K562 (cell line): Measurements from ENCODE around the gene ZNF296. TPM values are rescaled to one million over a fixed set of nuclear protein-coding genes. Genes with fewer than 3 reads are reported as not detected.

Source experiments
- ATAC-seq: fragments of 200-7000 bp; cut with Tn5 transposase; 3 replicates; pipeline ENCODE4 v1.9.1; 2020; ENCODE audit warnings: moderate library complexity
- BruUV-seq: library from RNA; stranded (reverse); fragments of 400-500 nt; replicated peaks from 2 replicates; lab custom pipeline; 2021; lab: Mats Ljungman, UMichigan
- CTCF ChIA-PET: fragments of 300-600 bp; formaldehyde crosslinking; extraction: SDS; loops from one replicate; lab custom pipeline; 2021; ENCODE audit warnings: low intra/inter-chr PET ratio; lab: Yijun Ruan, JAX
- POLR2A ChIA-PET: fragments of 300-600, 350-650 bp; sonication (Branson Sonifier 250); formaldehyde crosslinking; extraction: SDS; loops from one replicate; lab custom pipeline; 2021; ENCODE audit warnings: antibody characterized with exemption, inconsistent platforms; lab: Yijun Ruan, JAX
- DNase-seq, 4 experiments: peaks; one replicate each; pipeline versions ENCODE4 v3.0.0 to v3.0.0-alpha.2; 2011 to 2018; ENCODE audit warnings: low spot score in 3 of 4, mixed read lengths in 3 of 4; ENCODE audit errors: extremely low read depth in 1 of 4
- FAIRE-seq: peaks from 2 replicates; lab custom pipeline; 2011; peaks lifted over from hg19 to GRCh38; lab: Jason Lieb, UNC
- H2AFZ ChIP-seq: 2 replicates; pipeline ENCODE4 v1.6.0; 2011; ENCODE audit warnings: low read depth, low read length, control low read depth, inconsistent platforms
- H3K27ac ChIP-seq: fragments of 200-600 bp; 3 replicates; pipeline ENCODE4 v1.8.0; 2011; ENCODE audit warnings: low read depth, mild to moderate bottlenecking, control low read depth, inconsistent platforms, low read length, moderate library complexity, mixed read lengths; ENCODE audit errors: extremely low read depth
- H3K27me3 ChIP-seq, 2 experiments: fragments of 300-600 bp in 1 of 2; 2 replicates in 1 of 2; 3 replicates in 1 of 2; pipeline versions ENCODE4 v1.6.0 to v1.8.0; 2011; ENCODE audit warnings: inconsistent platforms in 2 of 2, low read length in 2 of 2, mild to moderate bottlenecking in 1 of 2, mixed read lengths in 1 of 2, moderate library complexity in 1 of 2; ENCODE audit not compliant: control insufficient read depth in 2 of 2, insufficient read depth in 2 of 2
- H3K36me3 ChIP-seq: fragments of 300-600 bp; 3 replicates; pipeline ENCODE4 v1.8.0; 2011; ENCODE audit warnings: mild to moderate bottlenecking, low read length, inconsistent platforms; ENCODE audit not compliant: control insufficient read depth, insufficient read depth
- H3K4me1 ChIP-seq, 2 experiments: fragments of 200-600 bp in 1 of 2; replicated peaks in 1 of 2; 2 replicates in 1 of 2; 3 replicates in 1 of 2; pipeline versions ENCODE4 v1.5.1 to v1.8.0; 2011; ENCODE audit warnings: inconsistent platforms in 2 of 2, low read length in 2 of 2, mild to moderate bottlenecking in 1 of 2, mixed read lengths in 1 of 2, moderate library complexity in 1 of 2; ENCODE audit not compliant: control insufficient read depth in 2 of 2, insufficient read depth in 2 of 2
- H3K4me2 ChIP-seq: 2 replicates; pipeline ENCODE4 v1.6.1; 2011; ENCODE audit warnings: low read length, control low read depth, inconsistent platforms, mixed read lengths; ENCODE audit not compliant: insufficient read depth
- H3K4me3 ChIP-seq: fragments of 200-600 bp; sonication (generic), shearing (Covaris generic); 2 replicates; pipeline ENCODE4 v1.5.1; 2016; ENCODE audit warnings: control low read depth, inconsistent platforms
- H3K79me2 ChIP-seq: fragments of 200-600 bp; 3 replicates; pipeline ENCODE4 v1.8.0; 2011; ENCODE audit warnings: low read length, inconsistent platforms; ENCODE audit not compliant: control insufficient read depth, insufficient read depth
- H3K9ac ChIP-seq, 2 experiments: 2 replicates each; pipeline versions ENCODE4 v1.6.0 to v1.6.1; 2011; ENCODE audit warnings: low read depth in 2 of 2, low read length in 2 of 2, control low read depth in 1 of 2, inconsistent platforms in 1 of 2, mild to moderate bottlenecking in 1 of 2, mixed read lengths in 1 of 2; ENCODE audit not compliant: insufficient read depth in 1 of 2
- H3K9me1 ChIP-seq: one replicate; pipeline ENCODE4 v1.6.0; 2011; ENCODE audit warnings: inconsistent platforms, mild to moderate bottlenecking, low read length, moderate library complexity; ENCODE audit not compliant: control insufficient read depth, insufficient read depth
- H3K9me3 ChIP-seq: replicated peaks from 2 replicates; pipeline ENCODE4 v1.5.1; 2011; ENCODE audit warnings: low read depth, low read length, inconsistent platforms; ENCODE audit not compliant: control insufficient read depth, insufficient read depth
- H4K20me1 ChIP-seq: replicated peaks from 2 replicates; pipeline ENCODE4 v1.6.1; 2011; ENCODE audit warnings: low read length, inconsistent platforms, mixed read lengths; ENCODE audit not compliant: control insufficient read depth, insufficient read depth
- E2F8 ChIP-seq: fragments of 450-650 bp; IDR thresholded peaks from 2 replicates; pipeline ENCODE4 v1.7.1; 2018; ENCODE audit warnings: mild to moderate bottlenecking, low read depth; ENCODE audit not compliant: partially characterized antibody
- HDAC6 ChIP-seq: IDR thresholded peaks from 2 replicates; pipeline ENCODE4 v1.6.1; 2012; ENCODE audit warnings: low read depth, mild to moderate bottlenecking, control low read depth, inconsistent platforms, low read length, moderate library complexity
- SMARCC2 ChIP-seq: fragments of 450-650 bp; IDR thresholded peaks from 2 replicates; pipeline ENCODE4 v1.6.1; 2017; ENCODE audit warnings: antibody characterized with exemption, moderate library complexity, mild to moderate bottlenecking, low read depth
- WGBS: fragments of 100-300 bp; shearing (Covaris generic); methylation state at CpG from one replicate; pipeline ENCODE4 v1.1.6; 2016; ENCODE audit warnings: low coverage, mixed read lengths; ENCODE audit not compliant: insufficient coverage; ENCODE audit errors: missing lambda C conversion rate; 5-methylcytosine and 5-hydroxymethylcytosine counted together
- in situ Hi-C: fragments of 300-500 bp; cut with MboI; formaldehyde crosslinking; loops from 4 replicates; pipeline ENCODE4 v1.15.0; 2018; ENCODE audit warnings: inconsistent platforms, mixed read lengths
- intact Hi-C: fragments of 100-400 bp; cut with micrococcal nuclease; formaldehyde crosslinking; loops from 2 replicates; pipeline ENCODE4 v1.14.2; 2022
- polyA plus RNA-seq, 8 experiments: library from polyadenylated mRNA; depleted of rRNA in 4 of 8; stranded (reverse) in 5 of 8; unstranded in 3 of 8; fragments of >200 nt; fragmentation: Nextera tagmentation in 2 of 8; fragmentation: Illumina TruSeq in 1 of 8; extraction: Ambion mirVana in 2 of 8; extraction: Trizol in 1 of 8; gene quantifications; 2 replicates each; pipeline versions ENCODE4 v1.2.1 to v1.2.3, GENCODE V29; 2011 to 2014; ENCODE audit warnings: inconsistent platforms in 1 of 8, missing spikeins in 1 of 8
- total RNA-seq, 7 experiments: library from RNA; depleted of rRNA in 6 of 7; stranded (reverse); fragments of >200 nt in 6 of 7; fragmentation: Illumina TruSeq in 2 of 7; extraction: Trizol in 2 of 7; gene quantifications; 2 replicates each; pipeline versions ENCODE4 v1.2.1 to v1.2.3, GENCODE V29; 2011 to 2021; ENCODE audit warnings: low replicate concordance in 1 of 7
- TF ChIP-seq, protein P1 (sequence below): sonication (generic); formaldehyde crosslinking; IDR thresholded peaks from 2 replicates; pipeline ENCODE4 v1.8.0; 2023; ENCODE audit warnings: missing genetic modification reagents, mild to moderate bottlenecking, borderline replicate concordance

ZNF296 gene
- total and polyA plus RNA-seq, 9 of the 15 experiments (the other 6 are each of a cell fraction or from before 2014, with no cell fraction given): 0.03 to 8.8 (median 0.47) TPM; not detected in 1

GRCh38 chr19:45113628-45114027 is 37.4 kb upstream of the ZNF296 start:
- FAIRE-seq (no peak), ATAC-seq (no peak), DNase-seq (no peak)
- Histone ChIP-seq H4K20me1 (peaks cover 34% of the 10 kb centered on the region), H3K9me1 (peaks cover 5% of the 10 kb centered on the region), H3K79me2 (peaks cover 85% of the 10 kb centered on the region), H3K36me3 (peaks cover 23% of the 10 kb centered on the region; the same call in 2 of the 3 replicates), H3K27me3 (no peaks in the 10 kb centered on the region), H3K9ac (no peak overlapping the region), H3K4me2 (no peak overlapping the region), H2AFZ (no peak overlapping the region), H3K4me3 (no peak overlapping the region), H3K27ac (no peak overlapping the region), H3K9me3 (no peaks in the 10 kb centered on the region), H3K4me1 (peaks cover 8 to 38% of the 10 kb centered on the region in 2 experiments; a peak in 4 of 5 replicates)
- intact Hi-C loops: no loop called here
- BruUV-seq: no TSS peak
- WGBS: 70% methylated on average over 9 of the region's 9 CpGs
- in situ Hi-C loops: no loop called here
- ChIA-PET CTCF (no interaction called here), POLR2A (interaction anchor here (1.4 to 1.5 kb wide), 2 partner anchors 10 to 13 kb away, joined by 4 to 6 read pairs; no protein-coding TSS in a partner anchor)
- TF ChIP-seq SMARCC2: no peak
- TF ChIP-seq, all 486 proteins: peak for 0

- ChIA-PET POLR2A (interaction anchor here (0.5 to 1.4 kb wide), 6 partner anchors 9 to 135 kb away, joined by 3 to 6 read pairs (median 4); no protein-coding TSS in a partner anchor), CTCF (no interaction called here)
- Histone ChIP-seq H2AFZ (no peak overlapping the region), H3K4me1 (peaks cover 8 to 26% of the 10 kb centered on the region in 2 experiments; a peak in 4 of 5 replicates), H3K27ac (no peak overlapping the region), H3K36me3 (peaks cover 23% of the 10 kb centered on the region; the same call in 2 of the 3 replicates), H3K9ac (0 out of 4 replicates have a peak overlapping the region, but pooled peaks of 1 of the 2 experiments have one; percentile 22), H3K79me2 (peaks cover 82% of the 10 kb centered on the region), H3K9me1 (peaks cover 5% of the 10 kb centered on the region), H3K4me2 (no peak overlapping the region), H3K9me3 (no peaks in the 10 kb centered on the region), H4K20me1 (peaks cover 20% of the 10 kb centered on the region; the same call in 1 of the 2 replicates), H3K27me3 (no peaks in the 10 kb centered on the region), H3K4me3 (no peak overlapping the region)
- intact Hi-C loops (no loop called here), in situ Hi-C loops (no loop called here)
- DNase-seq (no peak), ATAC-seq (no peak), FAIRE-seq (no peak)
- no TSS peak for BruUV-seq
- WGBS: 90% methylated on average over 10 of the region's 11 CpGs
- TF ChIP-seq, protein P1, sequence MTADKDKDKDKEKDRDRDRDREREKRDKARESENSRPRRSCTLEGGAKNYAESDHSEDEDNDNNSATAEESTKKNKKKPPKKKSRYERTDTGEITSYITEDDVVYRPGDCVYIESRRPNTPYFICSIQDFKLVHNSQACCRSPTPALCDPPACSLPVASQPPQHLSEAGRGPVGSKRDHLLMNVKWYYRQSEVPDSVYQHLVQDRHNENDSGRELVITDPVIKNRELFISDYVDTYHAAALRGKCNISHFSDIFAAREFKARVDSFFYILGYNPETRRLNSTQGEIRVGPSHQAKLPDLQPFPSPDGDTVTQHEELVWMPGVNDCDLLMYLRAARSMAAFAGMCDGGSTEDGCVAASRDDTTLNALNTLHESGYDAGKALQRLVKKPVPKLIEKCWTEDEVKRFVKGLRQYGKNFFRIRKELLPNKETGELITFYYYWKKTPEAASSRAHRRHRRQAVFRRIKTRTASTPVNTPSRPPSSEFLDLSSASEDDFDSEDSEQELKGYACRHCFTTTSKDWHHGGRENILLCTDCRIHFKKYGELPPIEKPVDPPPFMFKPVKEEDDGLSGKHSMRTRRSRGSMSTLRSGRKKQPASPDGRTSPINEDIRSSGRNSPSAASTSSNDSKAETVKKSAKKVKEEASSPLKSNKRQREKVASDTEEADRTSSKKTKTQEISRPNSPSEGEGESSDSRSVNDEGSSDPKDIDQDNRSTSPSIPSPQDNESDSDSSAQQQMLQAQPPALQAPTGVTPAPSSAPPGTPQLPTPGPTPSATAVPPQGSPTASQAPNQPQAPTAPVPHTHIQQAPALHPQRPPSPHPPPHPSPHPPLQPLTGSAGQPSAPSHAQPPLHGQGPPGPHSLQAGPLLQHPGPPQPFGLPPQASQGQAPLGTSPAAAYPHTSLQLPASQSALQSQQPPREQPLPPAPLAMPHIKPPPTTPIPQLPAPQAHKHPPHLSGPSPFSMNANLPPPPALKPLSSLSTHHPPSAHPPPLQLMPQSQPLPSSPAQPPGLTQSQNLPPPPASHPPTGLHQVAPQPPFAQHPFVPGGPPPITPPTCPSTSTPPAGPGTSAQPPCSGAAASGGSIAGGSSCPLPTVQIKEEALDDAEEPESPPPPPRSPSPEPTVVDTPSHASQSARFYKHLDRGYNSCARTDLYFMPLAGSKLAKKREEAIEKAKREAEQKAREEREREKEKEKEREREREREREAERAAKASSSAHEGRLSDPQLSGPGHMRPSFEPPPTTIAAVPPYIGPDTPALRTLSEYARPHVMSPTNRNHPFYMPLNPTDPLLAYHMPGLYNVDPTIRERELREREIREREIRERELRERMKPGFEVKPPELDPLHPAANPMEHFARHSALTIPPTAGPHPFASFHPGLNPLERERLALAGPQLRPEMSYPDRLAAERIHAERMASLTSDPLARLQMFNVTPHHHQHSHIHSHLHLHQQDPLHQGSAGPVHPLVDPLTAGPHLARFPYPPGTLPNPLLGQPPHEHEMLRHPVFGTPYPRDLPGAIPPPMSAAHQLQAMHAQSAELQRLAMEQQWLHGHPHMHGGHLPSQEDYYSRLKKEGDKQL (CRISPR knock-in tag): no peak
- TF ChIP-seq E2F8: no peak
- TF ChIP-seq HDAC6: no peak
These were observed 36.0 kb upstream of the ZNF296 start for GRCh38 chr19:45112111-45112827.
